GM19025 (cell line): ENCODE results near the gene PDE4D.
A peak's percentile ranks its signal among the peaks of the same experiment; 100 is the strongest.

Experiments used
- ATAC-seq: cut with Tn5 transposase; IDR thresholded peaks from one replicate; pipeline ENCODE4 v1.9.1; 2021; ENCODE audit warnings: mild to moderate bottlenecking, low read depth, moderate library complexity; ENCODE audit not compliant: unreplicated experiment

The PDE4D gene

GRCh38 chr5:59713498-59713844 is 180.1 kb downstream of the PDE4D start:
- no peak for ATAC-seq

GRCh38 chr5:59712836-59713497 is 180.6 kb downstream of the PDE4D start:
- no peak for ATAC-seq

- no peak for ATAC-seq
Measured at GRCh38 chr5:59711310-59711709, 182.2 kb downstream of the PDE4D start.

- no peak for ATAC-seq
Measured at GRCh38 chr5:59709846-59710245, 183.7 kb downstream of the PDE4D start.

GRCh38 chr5:59709346-59709821 is 184.1 kb downstream of the PDE4D start:
- ATAC-seq, result no peak

- ATAC-seq, result no peak
Measured at GRCh38 chr5:59704936-59705335, 188.6 kb downstream of the PDE4D start.

GRCh38 chr5:59703789-59704188 is 189.7 kb downstream of the PDE4D start:
- no peak for ATAC-seq

GRCh38 chr5:59698207-59699178 is 195.0 kb downstream of the PDE4D start:
- ATAC-seq, result no peak

- no peak for ATAC-seq
Measured at GRCh38 chr5:59694411-59694810, 199.1 kb downstream of the PDE4D start.

- no peak for ATAC-seq
Measured at GRCh38 chr5:59693492-59694309, 199.8 kb downstream of the PDE4D start.

GRCh38 chr5:59685793-59686192 is 207.7 kb downstream of the PDE4D start:
- ATAC-seq, result peak; percentile 50

- ATAC-seq, result no peak
Measured at GRCh38 chr5:59685191-59685530, 208.4 kb downstream of the PDE4D start.

GRCh38 chr5:59684388-59685190 is 208.9 kb downstream of the PDE4D start:
- ATAC-seq, result peak; percentile 52

- no peak for ATAC-seq
Measured at GRCh38 chr5:59683311-59683710, 210.2 kb downstream of the PDE4D start.

GRCh38 chr5:59682542-59682941 is 211.0 kb downstream of the PDE4D start:
- no peak for ATAC-seq

- ATAC-seq, result no peak
Measured at GRCh38 chr5:59678943-59679342, 214.6 kb downstream of the PDE4D start.

- ATAC-seq, result no peak
Measured at GRCh38 chr5:59674763-59675162, 218.8 kb downstream of the PDE4D start.

- ATAC-seq, result no peak
Measured at GRCh38 chr5:59673438-59674058, 220.0 kb downstream of the PDE4D start.

- no peak for ATAC-seq
Measured at GRCh38 chr5:59666440-59667068, 227.0 kb downstream of the PDE4D start.
